B cell (primary cell): Measurements from ENCODE around the gene ZFP36L1. TPM values are rescaled to one million over a fixed set of nuclear protein-coding genes. Genes with fewer than 3 reads are reported as not detected.

Experiments
- ATAC-seq: fragments of 200-7000 bp; cut with Tn5 transposase; one replicate; pipeline ENCODE4 v1.10.0; 2021; ENCODE audit warnings: low read depth, mild to moderate bottlenecking, moderate number of reproducible peaks, moderate library complexity
- CTCF ChIA-PET: fragments of 350-600 bp; sonication (Branson Sonifier 250); formaldehyde crosslinking; loops from one replicate; lab custom pipeline; 2021; ENCODE audit warnings: antibody characterized with exemption, inconsistent platforms; lab: Charles Lee
- POLR2A ChIA-PET: fragments of 350-600 bp; sonication (Branson Sonifier 250); formaldehyde crosslinking; loops from one replicate; lab custom pipeline; 2021; ENCODE audit warnings: antibody characterized with exemption; lab: Charles Lee
- DNase-seq: peaks from one replicate; pipeline ENCODE4 v3.0.0; 2013
- H2AFZ ChIP-seq: 2 replicates; pipeline ENCODE4 v1.6.1; 2012; ENCODE audit warnings: mild to moderate bottlenecking, low read depth, low read length; ENCODE audit not compliant: insufficient read depth, poor library complexity, severe bottlenecking
- H3K27ac ChIP-seq, 2 donors: 1 replicate in 1 of 2; 2 replicates in 1 of 2; pipeline ENCODE4 v1.5.1; 2012 to 2013; ENCODE audit warnings: low read length in 2 of 2, mild to moderate bottlenecking in 2 of 2, moderate library complexity in 1 of 2
- H3K27me3 ChIP-seq, 4 experiments: fragments of 200-600 bp in 1 of 4; sonication (generic) in 1 of 4; replicated peaks in 1 of 4; 1 replicate in 2 of 4; 2 replicates in 2 of 4; pipeline versions ENCODE4 v1.6.1 to v1.7.0; 2013 to 2016; ENCODE audit warnings: low read length in 3 of 4, mild to moderate bottlenecking in 2 of 4, mixed read lengths in 1 of 4, moderate library complexity in 1 of 4; ENCODE audit not compliant: insufficient read depth in 4 of 4, control insufficient read depth in 3 of 4; ENCODE audit errors: control extremely low read depth in 1 of 4
- H3K36me3 ChIP-seq, 2 experiments: replicated peaks in 1 of 2; 1 replicate in 1 of 2; 2 replicates in 1 of 2; pipeline versions ENCODE4 v1.6.1 to v1.7.1; 2013; ENCODE audit warnings: low read length in 1 of 2; ENCODE audit not compliant: insufficient read depth in 2 of 2, control insufficient read depth in 1 of 2; ENCODE audit errors: control extremely low read depth in 1 of 2, extremely low read depth in 1 of 2
- H3K4me1 ChIP-seq, 2 donors: fragments of 200-600 bp in 1 of 2; sonication (generic) in 1 of 2; 1 replicate in 1 of 2; 2 replicates in 1 of 2; pipeline versions ENCODE4 v1.5.1 to v1.6.1; 2013 to 2017; ENCODE audit warnings: low read length in 2 of 2; ENCODE audit not compliant: control insufficient read depth in 2 of 2, insufficient read depth in 2 of 2
- H3K4me2 ChIP-seq: replicated peaks from 2 replicates; pipeline ENCODE3; 2012; ENCODE audit warnings: mild to moderate bottlenecking, low read depth, low read length; ENCODE audit not compliant: poor library complexity, severe bottlenecking
- H3K4me3 ChIP-seq, 5 experiments: fragments of 200-600 bp in 1 of 5; sonication (generic) in 1 of 5; 1 replicate in 3 of 5; 2 replicates in 2 of 5; pipeline versions ENCODE4 v1.5.1 to v1.7.0; 2011 to 2016; ENCODE audit warnings: low read length in 4 of 5, mild to moderate bottlenecking in 4 of 5, low read depth in 2 of 5, control low read depth in 1 of 5, moderate library complexity in 1 of 5; ENCODE audit not compliant: insufficient read depth in 1 of 5; ENCODE audit errors: control extremely low read depth in 1 of 5, extremely low read depth in 1 of 5
- H3K79me2 ChIP-seq: fragments of 200-600 bp; sonication (generic); one replicate; pipeline ENCODE4 v1.6.0; 2016; ENCODE audit warnings: low read length; ENCODE audit not compliant: control insufficient read depth, insufficient read depth
- H3K9ac ChIP-seq: fragments of 200-600 bp; sonication (generic); 2 replicates; pipeline ENCODE4 v1.6.1; 2017; ENCODE audit warnings: mild to moderate bottlenecking, low read length, moderate library complexity
- H3K9me3 ChIP-seq, 3 donors: one replicate each; pipeline versions ENCODE4 v1.6.1 to v1.7.1; 2013; ENCODE audit warnings: low read length in 2 of 3; ENCODE audit not compliant: control insufficient read depth in 2 of 3, insufficient read depth in 1 of 3; ENCODE audit errors: control extremely low read depth in 1 of 3
- H4K20me1 ChIP-seq: 2 replicates; pipeline ENCODE4 v1.6.0; 2012; ENCODE audit warnings: mild to moderate bottlenecking, low read length; ENCODE audit not compliant: insufficient read depth, control insufficient read depth, poor library complexity, severe bottlenecking
- H3K27ac Mint-ChIP-seq: one replicate; pipeline ENCODE4 v1.8.0; 2021; ENCODE audit warnings: mixed read lengths
- H3K27me3 Mint-ChIP-seq: one replicate; pipeline ENCODE4 v1.8.0; 2021; ENCODE audit warnings: mixed read lengths
- H3K4me1 Mint-ChIP-seq: one replicate; pipeline ENCODE4 v1.8.0; 2021; ENCODE audit warnings: mixed read lengths
- H3K4me3 Mint-ChIP-seq: one replicate; pipeline ENCODE4 v1.8.0; 2021; ENCODE audit warnings: mixed read lengths
- H3K9me3 Mint-ChIP-seq: one replicate; pipeline ENCODE4 v1.8.0; 2022; ENCODE audit warnings: mixed read lengths; ENCODE audit not compliant: insufficient read depth
- EZH2 ChIP-seq: IDR thresholded peaks from 2 replicates; pipeline ENCODE4 v1.6.1; 2012; ENCODE audit warnings: borderline replicate concordance, low read depth, mild to moderate bottlenecking, moderate library complexity, low read length; ENCODE audit not compliant: insufficient read depth, poor library complexity, severe bottlenecking
- WGBS: methylation state at CpG from one replicate; pipeline ENCODE4 v1.1.5; 2013; ENCODE audit warnings: missing lambda C conversion rate; ENCODE audit not compliant: insufficient coverage; 5-methylcytosine and 5-hydroxymethylcytosine counted together
- intact Hi-C: fragments of 100-400 bp; cut with micrococcal nuclease; formaldehyde crosslinking; loops from one replicate; pipeline ENCODE4 v1.10.0; 2022
- polyA plus RNA-seq: library from polyadenylated mRNA; depleted of rRNA; stranded (reverse); fragments of >200 nt; gene quantifications from 2 replicates; pipeline ENCODE4 v1.2.3, GENCODE V29; 2012
- total RNA-seq, 2 donors: library from RNA; stranded (reverse); fragments of 120-200 nt in 1 of 2; gene quantifications; 1 replicate in 1 of 2; 2 replicates in 1 of 2; pipeline versions ENCODE4 v1.2.3 to v1.2.4, GENCODE V29; 2013 to 2022
- TF ChIP-seq, protein P1 (sequence below): fragments of 200-600 bp; IDR thresholded peaks from one replicate; pipeline ENCODE4 v1.8.0; 2022; ENCODE audit warnings: antibody characterized with exemption, mild to moderate bottlenecking

ZFP36L1 gene
- total and polyA plus RNA-seq, 2 donors (not counting 1 experiment from before 2014, with no cell fraction given) = 572 to 983 TPM

DNA sequence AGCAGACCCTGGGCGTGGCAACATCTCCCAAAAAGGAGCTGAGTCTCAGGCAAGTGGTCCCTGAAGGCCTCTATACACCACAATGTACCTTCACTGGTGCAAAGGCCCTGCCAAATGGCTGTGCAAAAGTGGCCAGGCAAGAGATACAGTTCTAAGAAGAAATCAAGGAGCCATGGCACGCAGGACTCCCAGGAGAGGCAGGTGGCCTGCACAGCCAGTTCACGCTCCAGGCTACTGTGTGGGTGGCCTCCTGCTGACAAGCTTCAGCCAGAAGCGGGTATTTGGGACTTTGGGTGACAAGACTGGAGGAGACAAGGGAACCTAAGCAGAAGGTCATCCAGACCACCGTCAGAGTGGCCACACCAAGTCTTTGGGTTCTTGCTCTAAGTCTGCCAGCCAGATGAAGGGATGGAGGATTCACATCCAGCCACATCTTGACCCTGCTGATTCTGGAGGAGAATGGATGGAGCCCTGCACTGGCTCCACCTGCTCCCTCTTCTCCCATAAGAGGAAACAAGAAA lies 20.5 kb upstream of the ZFP36L1 start:
- H3K27me3 ChIP-seq = no peaks in the 10 kb centered on the region
- H3K4me1 Mint-ChIP-seq = peaks cover 87% of the 10 kb centered on the region
- H3K27ac Mint-ChIP-seq = peak overlapping the region; percentile 98
- peak overlapping the region; percentile 87 for H3K4me3 Mint-ChIP-seq
- H3K4me2 ChIP-seq = peak overlapping the region; percentile 78
- no peaks in the 10 kb centered on the region for H3K9me3 Mint-ChIP-seq
- TF ChIP-seq, protein P1, sequence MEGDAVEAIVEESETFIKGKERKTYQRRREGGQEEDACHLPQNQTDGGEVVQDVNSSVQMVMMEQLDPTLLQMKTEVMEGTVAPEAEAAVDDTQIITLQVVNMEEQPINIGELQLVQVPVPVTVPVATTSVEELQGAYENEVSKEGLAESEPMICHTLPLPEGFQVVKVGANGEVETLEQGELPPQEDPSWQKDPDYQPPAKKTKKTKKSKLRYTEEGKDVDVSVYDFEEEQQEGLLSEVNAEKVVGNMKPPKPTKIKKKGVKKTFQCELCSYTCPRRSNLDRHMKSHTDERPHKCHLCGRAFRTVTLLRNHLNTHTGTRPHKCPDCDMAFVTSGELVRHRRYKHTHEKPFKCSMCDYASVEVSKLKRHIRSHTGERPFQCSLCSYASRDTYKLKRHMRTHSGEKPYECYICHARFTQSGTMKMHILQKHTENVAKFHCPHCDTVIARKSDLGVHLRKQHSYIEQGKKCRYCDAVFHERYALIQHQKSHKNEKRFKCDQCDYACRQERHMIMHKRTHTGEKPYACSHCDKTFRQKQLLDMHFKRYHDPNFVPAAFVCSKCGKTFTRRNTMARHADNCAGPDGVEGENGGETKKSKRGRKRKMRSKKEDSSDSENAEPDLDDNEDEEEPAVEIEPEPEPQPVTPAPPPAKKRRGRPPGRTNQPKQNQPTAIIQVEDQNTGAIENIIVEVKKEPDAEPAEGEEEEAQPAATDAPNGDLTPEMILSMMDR = no peak
- no peak for TF ChIP-seq EZH2
- peak overlapping the region; percentile 45 for H2AFZ ChIP-seq
- 34% methylated on average over 5 of the region's 5 CpGs for WGBS
- DNase-seq = no peak
- ATAC-seq = no peak
- H3K36me3 ChIP-seq = no peaks in the 10 kb centered on the region
- H3K4me3 ChIP-seq = peak overlapping the region in 2 of 5 experiments; percentile 74 to 79
- peaks cover 81% of the 10 kb centered on the region for H3K79me2 ChIP-seq
- no peaks in the 10 kb centered on the region for H4K20me1 ChIP-seq
- no peaks in the 10 kb centered on the region for H3K9me3 ChIP-seq
- peaks cover 66 to 81% of the 10 kb centered on the region in 2 donors for H3K4me1 ChIP-seq
- CTCF ChIA-PET = interaction anchor here (1.2 to 14.8 kb wide), 9 partner anchors 8 to 869 kb away, joined by 3 to 263 read pairs (median 64); partner anchors contain the start of gene ZFP36L1
- no peaks in the 10 kb centered on the region for H3K27me3 Mint-ChIP-seq
- intact Hi-C loops = loop anchor here (10.0 kb wide), 1 partner anchor 299 kb away; no protein-coding TSS in a partner anchor
- peak overlapping the region; percentile 89 to 94 for H3K27ac ChIP-seq
- POLR2A ChIA-PET = interaction anchor here (1.2 to 10.1 kb wide), 6 partner anchors 9 to 564 kb away, joined by 3 to 416 read pairs (median 66); partner anchors contain the start of gene ZFP36L1
- H3K9ac ChIP-seq = peak overlapping the region; percentile 81

DNA sequence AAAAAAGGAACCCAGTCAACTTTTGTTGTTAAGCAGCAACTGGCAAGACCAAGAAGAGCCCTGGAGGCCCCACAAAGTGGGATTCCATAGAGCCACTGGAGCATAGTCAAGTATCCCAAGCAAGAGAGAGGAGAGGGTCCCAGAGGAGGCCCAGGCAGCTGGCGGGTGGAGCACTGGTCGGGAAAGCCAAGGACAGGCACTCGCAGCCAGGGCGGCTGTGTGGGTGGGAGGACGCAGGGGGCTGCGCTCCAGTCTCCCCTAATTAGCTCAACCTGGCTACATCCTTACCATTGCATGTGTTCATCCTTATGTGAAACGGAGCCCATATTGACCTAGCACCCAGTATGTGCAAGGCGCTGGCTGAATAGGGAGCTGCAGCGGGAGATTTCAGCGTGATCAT lies 18.3 kb upstream of the ZFP36L1 start:
- H3K4me1 ChIP-seq = peaks cover 76 to 90% of the 10 kb centered on the region in 2 donors
- no peak for DNase-seq
- H3K79me2 ChIP-seq = peaks cover 93% of the 10 kb centered on the region
- peaks cover 92% of the 10 kb centered on the region for H3K4me1 Mint-ChIP-seq
- H4K20me1 ChIP-seq = no peaks in the 10 kb centered on the region
- no peak overlapping the region for H3K4me2 ChIP-seq
- intact Hi-C loops = loop anchor here (10.0 kb wide), 1 partner anchor 296 kb away; no protein-coding TSS in a partner anchor
- ChIA-PET POLR2A (interaction anchor here (0.6 to 1.8 kb wide), 4 partner anchors 13 to 484 kb away, joined by 4 to 6 read pairs (median 4); no protein-coding TSS in a partner anchor), CTCF (interaction anchor here (7.0 to 9.9 kb wide), 2 partner anchors 14 to 23 kb away, joined by 110 to 263 read pairs; partner anchors contain the start of gene ZFP36L1)
- WGBS = 97% methylated on average over 7 of the region's 10 CpGs
- H3K9ac ChIP-seq = no peak overlapping the region
- no peak for ATAC-seq
- H3K9me3 ChIP-seq = no peaks in the 10 kb centered on the region
- H3K4me3 Mint-ChIP-seq = no peak overlapping the region
- H2AFZ ChIP-seq = no peak overlapping the region
- H3K9me3 Mint-ChIP-seq = no peaks in the 10 kb centered on the region
- H3K4me3 ChIP-seq = no peak overlapping the region
- no peaks in the 10 kb centered on the region for H3K27me3 ChIP-seq
- H3K27me3 Mint-ChIP-seq = no peaks in the 10 kb centered on the region
- no peaks in the 10 kb centered on the region for H3K36me3 ChIP-seq
- TF ChIP-seq, protein P1 = no peak
- no peak for TF ChIP-seq EZH2
- H3K27ac ChIP-seq = no peak overlapping the region
- peak overlapping the region; percentile 60 for H3K27ac Mint-ChIP-seq
